Hepatocyte (in vitro differentiated cells): Measurements from ENCODE around the gene SYT2. TPM values are rescaled to one million over a fixed set of nuclear protein-coding genes. Genes with fewer than 3 reads are reported as not detected.

ENCODE experiments used
- DNase-seq: peaks from one replicate; pipeline ENCODE4 v3.0.0-alpha.2; 2016; ENCODE audit warnings: low spot score
- H2AFZ ChIP-seq: fragments of 200-600 bp; sonication (generic); 2 replicates; pipeline ENCODE4 v1.6.0; 2016; ENCODE audit warnings: antibody characterized with exemption, mild to moderate bottlenecking
- H3K27ac ChIP-seq: fragments of 200-600 bp; sonication (generic); 2 replicates; pipeline ENCODE4 v1.5.1; 2016; ENCODE audit warnings: mild to moderate bottlenecking
- H3K27me3 ChIP-seq: fragments of 200-600 bp; sonication (generic); 2 replicates; pipeline ENCODE4 v1.6.1; 2016
- H3K36me3 ChIP-seq: fragments of 200-600 bp; sonication (generic); replicated peaks from 2 replicates; pipeline ENCODE4 v1.5.1; 2016; ENCODE audit warnings: low read depth; ENCODE audit not compliant: insufficient read depth
- H3K4me1 ChIP-seq: fragments of 200-600 bp; sonication (generic); 2 replicates; pipeline ENCODE4 v1.5.1; 2016; ENCODE audit warnings: mild to moderate bottlenecking, moderate library complexity; ENCODE audit not compliant: insufficient read depth
- H3K4me2 ChIP-seq: fragments of 200-600 bp; sonication (generic); 2 replicates; pipeline ENCODE4 v1.6.0; 2016
- H3K4me3 ChIP-seq: fragments of 200-600 bp; sonication (generic); 2 replicates; pipeline ENCODE4 v1.5.1; 2016; ENCODE audit warnings: mild to moderate bottlenecking
- H3K79me2 ChIP-seq: fragments of 200-600 bp; sonication (generic); 2 replicates; pipeline ENCODE4 v1.6.0; 2017; ENCODE audit warnings: mild to moderate bottlenecking
- H3K9me2 ChIP-seq: fragments of 200-600 bp; sonication (generic); replicated peaks from 2 replicates; pipeline ENCODE4 v1.6.0; 2017; ENCODE audit warnings: mild to moderate bottlenecking; ENCODE audit not compliant: insufficient read depth
- H3K9me3 ChIP-seq: fragments of 200-600 bp; sonication (generic); 2 replicates; pipeline ENCODE4 v1.5.1; 2016; ENCODE audit warnings: low read depth, mild to moderate bottlenecking
- H4K20me1 ChIP-seq: fragments of 200-600 bp; sonication (generic); 2 replicates; pipeline ENCODE4 v1.6.0; 2016; ENCODE audit warnings: mild to moderate bottlenecking; ENCODE audit not compliant: insufficient read depth, poor library complexity, severe bottlenecking
- EZH2 ChIP-seq: fragments of 200-600 bp; sonication (generic); IDR thresholded peaks from 2 replicates; pipeline ENCODE4 v1.6.1; 2016; ENCODE audit warnings: antibody characterized with exemption, mild to moderate bottlenecking, borderline replicate concordance
- EZH2phosphoT487 ChIP-seq: fragments of 200-600 bp; sonication (generic); IDR thresholded peaks from one replicate; pipeline ENCODE4 v1.6.1; 2018; ENCODE audit warnings: antibody characterized with exemption, mild to moderate bottlenecking, low read depth, moderate library complexity; ENCODE audit not compliant: unreplicated experiment, severe bottlenecking
- WGBS: methylation state at CpG from one replicate; pipeline ENCODE4 v1.1.6; 2016; ENCODE audit warnings: low lambda C conversion rate; ENCODE audit errors: missing lambda C conversion rate; 5-methylcytosine and 5-hydroxymethylcytosine counted together
- polyA plus RNA-seq: library from polyadenylated mRNA; unstranded; fragments of >200 nt; fragmentation: Nextera tagmentation; extraction: Ambion mirVana; gene quantifications from 2 replicates; pipeline ENCODE4 v1.2.1, GENCODE V29; 2016
- total RNA-seq: library from RNA; depleted of rRNA; stranded (reverse); fragments of >200 nt; gene quantifications from 2 replicates; pipeline ENCODE4 v1.2.3, GENCODE V29; 2014
- TF ChIP-seq, protein P1 (sequence below): fragments of 200-600 bp; sonication (generic); IDR thresholded peaks from 2 replicates; pipeline ENCODE4 v1.5.1; 2016; ENCODE audit warnings: antibody characterized with exemption, mild to moderate bottlenecking; ENCODE audit not compliant: poor library complexity

The SYT2 gene
- total and polyA plus RNA-seq, 2 experiments from 2014 or later: 0.81 to 0.90 TPM

DNA sequence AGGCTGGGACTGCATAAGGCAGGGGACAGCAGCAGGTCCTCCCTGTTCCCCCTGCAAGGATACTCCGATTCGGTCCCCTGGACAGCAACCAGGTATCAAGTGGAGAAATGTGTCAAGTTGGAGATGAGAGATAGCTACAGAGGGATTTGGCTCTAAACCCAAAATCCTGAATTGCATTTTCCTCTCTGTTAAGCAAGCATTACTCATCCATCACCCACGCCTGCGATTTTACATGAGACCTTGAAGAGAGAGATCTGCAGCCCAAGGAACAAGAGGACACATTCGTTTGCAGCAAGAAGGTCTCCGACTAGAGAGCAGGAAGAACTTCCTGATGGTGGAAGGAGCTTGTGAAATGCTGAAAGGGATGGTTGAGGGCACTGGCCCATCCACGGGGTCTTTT, 21.9 kb downstream of the SYT2 start:
- no peak for DNase-seq
- Histone ChIP-seq H4K20me1 (no peaks in the 10 kb centered on the region), H3K4me3 (no peak overlapping the region), H3K9me3 (no peaks in the 10 kb centered on the region), H3K27ac (no peak overlapping the region), H3K4me2 (no peak overlapping the region), H3K79me2 (no peaks in the 10 kb centered on the region), H3K27me3 (peaks cover 7% of the 10 kb centered on the region), H2AFZ (no peak overlapping the region), H3K4me1 (no peaks in the 10 kb centered on the region), H3K36me3 (no peaks in the 10 kb centered on the region), H3K9me2 (no peaks in the 10 kb centered on the region)
- WGBS: 69% methylated on average over 7 of the region's 7 CpGs
- TF ChIP-seq, protein P1, sequence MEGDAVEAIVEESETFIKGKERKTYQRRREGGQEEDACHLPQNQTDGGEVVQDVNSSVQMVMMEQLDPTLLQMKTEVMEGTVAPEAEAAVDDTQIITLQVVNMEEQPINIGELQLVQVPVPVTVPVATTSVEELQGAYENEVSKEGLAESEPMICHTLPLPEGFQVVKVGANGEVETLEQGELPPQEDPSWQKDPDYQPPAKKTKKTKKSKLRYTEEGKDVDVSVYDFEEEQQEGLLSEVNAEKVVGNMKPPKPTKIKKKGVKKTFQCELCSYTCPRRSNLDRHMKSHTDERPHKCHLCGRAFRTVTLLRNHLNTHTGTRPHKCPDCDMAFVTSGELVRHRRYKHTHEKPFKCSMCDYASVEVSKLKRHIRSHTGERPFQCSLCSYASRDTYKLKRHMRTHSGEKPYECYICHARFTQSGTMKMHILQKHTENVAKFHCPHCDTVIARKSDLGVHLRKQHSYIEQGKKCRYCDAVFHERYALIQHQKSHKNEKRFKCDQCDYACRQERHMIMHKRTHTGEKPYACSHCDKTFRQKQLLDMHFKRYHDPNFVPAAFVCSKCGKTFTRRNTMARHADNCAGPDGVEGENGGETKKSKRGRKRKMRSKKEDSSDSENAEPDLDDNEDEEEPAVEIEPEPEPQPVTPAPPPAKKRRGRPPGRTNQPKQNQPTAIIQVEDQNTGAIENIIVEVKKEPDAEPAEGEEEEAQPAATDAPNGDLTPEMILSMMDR: no peak
- TF ChIP-seq EZH2 (no peak), EZH2phosphoT487 (no peak)

GRCh38 chr1:202687798-202688197, 22.5 kb downstream of the SYT2 start:
- Histone ChIP-seq H3K4me2 (no peak overlapping the region), H2AFZ (no peak overlapping the region), H3K79me2 (no peaks in the 10 kb centered on the region), H3K9me2 (no peaks in the 10 kb centered on the region), H3K4me3 (no peak overlapping the region), H3K9me3 (no peaks in the 10 kb centered on the region), H3K4me1 (no peaks in the 10 kb centered on the region), H3K36me3 (no peaks in the 10 kb centered on the region), H3K27ac (no peak overlapping the region), H4K20me1 (no peaks in the 10 kb centered on the region), H3K27me3 (peaks cover 7% of the 10 kb centered on the region)
- TF ChIP-seq, protein P1: no peak
- TF ChIP-seq EZH2phosphoT487 (no peak), EZH2 (no peak)
- 89% methylated on average over 3 of the region's 3 CpGs for WGBS
- no peak for DNase-seq

GRCh38 chr1:202687370-202687769, 22.9 kb downstream of the SYT2 start:
- TF ChIP-seq, protein P1: no peak
- TF ChIP-seq EZH2phosphoT487 (no peak), EZH2 (no peak)
- Histone ChIP-seq H3K4me2 (no peak overlapping the region), H2AFZ (no peak overlapping the region), H3K27ac (no peak overlapping the region), H3K4me3 (no peak overlapping the region), H3K79me2 (no peaks in the 10 kb centered on the region), H3K27me3 (peaks cover 7% of the 10 kb centered on the region), H3K4me1 (no peaks in the 10 kb centered on the region), H3K9me2 (no peaks in the 10 kb centered on the region), H3K36me3 (no peaks in the 10 kb centered on the region), H3K9me3 (no peaks in the 10 kb centered on the region), H4K20me1 (no peaks in the 10 kb centered on the region)
- no peak for DNase-seq
- 90% methylated on average over 11 of the region's 11 CpGs for WGBS

DNA sequence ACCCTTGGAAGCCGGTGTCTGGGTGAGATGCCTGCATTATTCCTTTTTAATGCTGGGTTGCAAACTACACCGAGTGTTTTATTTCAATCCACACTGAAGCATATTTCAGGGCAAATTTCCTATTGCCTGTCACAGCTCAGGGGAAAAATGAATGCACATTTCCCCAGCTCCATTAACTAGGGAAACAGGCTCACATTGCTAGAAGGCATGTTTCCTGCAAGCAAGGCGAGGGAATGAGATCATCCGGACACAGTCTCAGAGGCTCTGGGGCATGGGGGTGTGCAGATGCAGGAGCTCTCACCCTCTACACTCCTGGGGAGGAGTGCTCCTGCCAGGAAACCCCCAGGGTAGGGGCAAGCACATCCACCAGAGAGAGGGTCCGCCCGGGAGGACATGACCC, 24.6 kb downstream of the SYT2 start:
- DNase-seq: no peak
- WGBS: 82% methylated on average over 6 of the region's 6 CpGs
- H3K4me2 ChIP-seq: no peak overlapping the region
- no peak overlapping the region for H3K4me3 ChIP-seq
- H3K4me1 ChIP-seq: no peaks in the 10 kb centered on the region
- no peak overlapping the region for H3K27ac ChIP-seq
- H3K9me2 ChIP-seq: no peaks in the 10 kb centered on the region
- H3K36me3 ChIP-seq: no peaks in the 10 kb centered on the region
- H3K79me2 ChIP-seq: no peaks in the 10 kb centered on the region
- H3K27me3 ChIP-seq: peaks cover 7% of the 10 kb centered on the region
- no peaks in the 10 kb centered on the region for H3K9me3 ChIP-seq
- no peaks in the 10 kb centered on the region for H4K20me1 ChIP-seq
- H2AFZ ChIP-seq: no peak overlapping the region
- TF ChIP-seq EZH2phosphoT487 (no peak), EZH2 (no peak)
- TF ChIP-seq, protein P1: no peak
